GM19240 (cell line): ENCODE data around the gene PRICKLE2.
"Not testable (repeated sequence)": the region's sequence is repeated elsewhere in the genome, so short reads cannot be mapped to it uniquely, and the experiment has no call there.

Source experiments
- DNase-seq: peaks from one replicate; pipeline ENCODE4 v3.0.0; 2011; ENCODE audit warnings: low spot score; ENCODE audit not compliant: insufficient read length

PRICKLE2 gene

GRCh38 chr3:64103131-64103530 is 122.1 kb downstream of the PRICKLE2 start:
- no peak for DNase-seq

- DNase-seq = no peak
Measured at GRCh38 chr3:64102147-64102546, 123.1 kb downstream of the PRICKLE2 start.

GRCh38 chr3:64099316-64099715 is 126.0 kb downstream of the PRICKLE2 start:
- no peak for DNase-seq

- DNase-seq = no peak
Measured at GRCh38 chr3:64098670-64099069, 126.6 kb downstream of the PRICKLE2 start.

- DNase-seq = no peak
Measured at GRCh38 chr3:64097920-64098319, 127.3 kb downstream of the PRICKLE2 start.

- no peak for DNase-seq
Measured at GRCh38 chr3:64095802-64096201, 129.5 kb downstream of the PRICKLE2 start.

GRCh38 chr3:64094713-64095079 is 130.6 kb downstream of the PRICKLE2 start:
- no peak for DNase-seq

- no peak for DNase-seq
Measured at GRCh38 chr3:64093825-64094712, 131.2 kb downstream of the PRICKLE2 start.

GRCh38 chr3:64093211-64093610 is 132.1 kb downstream of the PRICKLE2 start:
- DNase-seq = no peak

- DNase-seq = no peak
Measured at GRCh38 chr3:64091501-64091900, 133.8 kb downstream of the PRICKLE2 start.

- not testable (repeated sequence) for DNase-seq
Measured at GRCh38 chr3:64089386-64089785, 135.9 kb downstream of the PRICKLE2 start.

GRCh38 chr3:64088408-64089205 is 136.7 kb downstream of the PRICKLE2 start:
- DNase-seq = no peak

GRCh38 chr3:64086479-64087252 is 138.6 kb downstream of the PRICKLE2 start:
- no peak for DNase-seq

GRCh38 chr3:64084640-64085039 is 140.6 kb downstream of the PRICKLE2 start:
- no peak for DNase-seq

- no peak for DNase-seq
Measured at GRCh38 chr3:64083575-64083974, 141.7 kb downstream of the PRICKLE2 start.

- DNase-seq = no peak
Measured at GRCh38 chr3:64082961-64083541, 142.2 kb downstream of the PRICKLE2 start.

- no peak for DNase-seq
Measured at GRCh38 chr3:64082411-64082810, 142.9 kb downstream of the PRICKLE2 start.

GRCh38 chr3:64081235-64081630 is 144.0 kb downstream of the PRICKLE2 start:
- DNase-seq = no peak

GRCh38 chr3:64080616-64081234 is 144.5 kb downstream of the PRICKLE2 start:
- no peak for DNase-seq

- DNase-seq = no peak
Measured at GRCh38 chr3:64079369-64080150, 145.7 kb downstream of the PRICKLE2 start.
